H7 (cell line): ENCODE data around the gene PGAP2. TPM values are rescaled to one million over a fixed set of nuclear protein-coding genes. Genes with fewer than 3 reads are reported as not detected.
"Not testable (repeated sequence)": the region's sequence is repeated elsewhere in the genome, so short reads cannot be mapped to it uniquely, and the experiment has no call there.

ENCODE experiments used
- DNase-seq: peaks from one replicate; pipeline ENCODE4 v3.0.0; 2012
- H3K27me3 ChIP-seq: 2 replicates; pipeline ENCODE4 v1.6.0; 2011; ENCODE audit warnings: mild to moderate bottlenecking, low read length; ENCODE audit not compliant: control insufficient read depth, insufficient read depth
- H3K36me3 ChIP-seq: replicated peaks from 2 replicates; pipeline ENCODE4 v1.5.1; 2011; ENCODE audit warnings: low read length; ENCODE audit not compliant: control insufficient read depth, insufficient read depth
- H3K4me3 ChIP-seq: 2 replicates; pipeline ENCODE4 v1.5.1; 2011; ENCODE audit warnings: low read depth, mild to moderate bottlenecking, control low read depth, low read length, moderate library complexity; ENCODE audit not compliant: insufficient read depth
- total RNA-seq: library from RNA; depleted of rRNA; stranded (reverse); fragments of >200 nt; shearing (Covaris generic); gene quantifications from 2 replicates; pipeline ENCODE4 v1.2.3, GENCODE V29; 2014; rRNA removed

PGAP2 gene
- 17.3 and 21.0 TPM in 2 replicates for total RNA-seq

- no peaks in the 10 kb centered on the region for H3K27me3 ChIP-seq
- 0 out of 2 replicates have a peak, but pooled peaks cover 2% of the 10 kb centered on the region for H3K36me3 ChIP-seq
- H3K4me3 ChIP-seq: peak within 1 kb of the TSS; percentile 90
- peak; percentile 97 for DNase-seq
Measured at GRCh38 chr11:3807909-3808860, at the start of gene PGAP2. TSS of gene PGAP2 (plus strand) at chr11:3808560. CDS start at chr11:3811260, 2,700 bp downstream.

GRCh38 chr11:3764266-3764665, 44.1 kb upstream of the PGAP2 start:
- Histone ChIP-seq H3K27me3 (no peaks in the 10 kb centered on the region), H3K36me3 (peaks cover 38% of the 10 kb centered on the region), H3K4me3 (no peak overlapping the region)
- no peak for DNase-seq

GRCh38 chr11:3766836-3767235, 41.5 kb upstream of the PGAP2 start:
- not testable (repeated sequence) for DNase-seq, H3K27me3 ChIP-seq, H3K4me3 ChIP-seq
- peaks cover 37% of the 10 kb centered on the region for H3K36me3 ChIP-seq

GRCh38 chr11:3767536-3767935, 40.8 kb upstream of the PGAP2 start:
- peaks cover 35% of the 10 kb centered on the region for H3K36me3 ChIP-seq
- no peak overlapping the region for H3K4me3 ChIP-seq
- no peaks in the 10 kb centered on the region for H3K27me3 ChIP-seq
- DNase-seq: no peak

- Histone ChIP-seq H3K36me3 (peaks cover 27% of the 10 kb centered on the region), H3K4me3 (no peak overlapping the region), H3K27me3 (no peaks in the 10 kb centered on the region)
- no peak for DNase-seq
Measured at GRCh38 chr11:3773180-3773579, 35.2 kb upstream of the PGAP2 start.

GRCh38 chr11:3775736-3776406, 32.5 kb upstream of the PGAP2 start:
- peaks cover 27% of the 10 kb centered on the region for H3K36me3 ChIP-seq
- no peak overlapping the region for H3K4me3 ChIP-seq
- no peaks in the 10 kb centered on the region for H3K27me3 ChIP-seq
- DNase-seq: no peak

- no peak for DNase-seq
- no peaks in the 10 kb centered on the region for H3K27me3 ChIP-seq
- H3K36me3 ChIP-seq: peaks cover 16% of the 10 kb centered on the region
- H3K4me3 ChIP-seq: no peak overlapping the region
Measured at GRCh38 chr11:3781423-3781822, 26.9 kb upstream of the PGAP2 start.

GRCh38 chr11:3782963-3783362, 25.4 kb upstream of the PGAP2 start:
- H3K27me3 ChIP-seq: no peaks in the 10 kb centered on the region
- no peak for DNase-seq
- H3K4me3 ChIP-seq: no peak overlapping the region
- peaks cover 12% of the 10 kb centered on the region for H3K36me3 ChIP-seq

GRCh38 chr11:3783611-3784010, 24.7 kb upstream of the PGAP2 start:
- no peak for DNase-seq
- H3K27me3 ChIP-seq: no peaks in the 10 kb centered on the region
- peaks cover 7% of the 10 kb centered on the region for H3K36me3 ChIP-seq
- H3K4me3 ChIP-seq: no peak overlapping the region

GRCh38 chr11:3786781-3787428, 21.5 kb upstream of the PGAP2 start:
- DNase-seq: no peak
- H3K36me3 ChIP-seq: peaks cover 1% of the 10 kb centered on the region; the same call in 1 of the 2 replicates

GRCh38 chr11:3794387-3794786, 14.0 kb upstream of the PGAP2 start:
- H3K4me3 ChIP-seq, H3K27me3 ChIP-seq, DNase-seq, H3K36me3 ChIP-seq: not testable (repeated sequence)

More at GRCh38 chr11:3786781-3787428, 21.5 kb upstream of the PGAP2 start:
- no peak overlapping the region for H3K4me3 ChIP-seq
- H3K27me3 ChIP-seq: no peaks in the 10 kb centered on the region

- no peak overlapping the region for H3K4me3 ChIP-seq
- no peak for DNase-seq
- H3K36me3 ChIP-seq: peaks cover 5% of the 10 kb centered on the region
- H3K27me3 ChIP-seq: no peaks in the 10 kb centered on the region
Measured at GRCh38 chr11:3795131-3796001, 13.0 kb upstream of the PGAP2 start.

- H3K4me3 ChIP-seq: no peak overlapping the region; the same call in 1 of the 2 replicates
- no peaks in the 10 kb centered on the region for H3K27me3 ChIP-seq
- peaks cover 4% of the 10 kb centered on the region for H3K36me3 ChIP-seq
- DNase-seq: no peak
Measured at GRCh38 chr11:3796002-3796311, 12.4 kb upstream of the PGAP2 start.

GRCh38 chr11:3796346-3796745, 12.0 kb upstream of the PGAP2 start:
- H3K36me3 ChIP-seq: peaks cover 4% of the 10 kb centered on the region
- no peak for DNase-seq
- H3K4me3 ChIP-seq: peak overlapping the region; percentile 92
- H3K27me3 ChIP-seq: no peaks in the 10 kb centered on the region
